CD14-positive monocyte (primary cell): ENCODE data around the gene SCNN1A. TPM values are rescaled to one million over a fixed set of nuclear protein-coding genes. Genes with fewer than 3 reads are reported as not detected.

Experiments
- DNase-seq, 3 donors: peaks; one replicate each; pipeline ENCODE4 v3.0.0-alpha.2; 2011 to 2022
- H2AFZ ChIP-seq: 2 replicates; pipeline ENCODE4 v1.6.0; 2012; ENCODE audit warnings: mild to moderate bottlenecking, low read depth, low read length, inconsistent platforms; ENCODE audit not compliant: insufficient read depth, poor library complexity, severe bottlenecking
- H3K27ac ChIP-seq, 2 donors: 1 replicate in 1 of 2; 2 replicates in 1 of 2; pipeline ENCODE4 v1.5.1; 2012 to 2013; ENCODE audit warnings: low read length in 2 of 2, control low read depth in 1 of 2, inconsistent platforms in 1 of 2, low read depth in 1 of 2, mild to moderate bottlenecking in 1 of 2
- H3K27me3 ChIP-seq, 2 donors: one replicate each; pipeline versions ENCODE4 v1.6.0 to v1.6.1; 2011 to 2013; ENCODE audit warnings: low read length in 2 of 2; ENCODE audit not compliant: control insufficient read depth in 2 of 2, insufficient read depth in 2 of 2
- H3K36me3 ChIP-seq, 2 donors: replicated peaks in 1 of 2; 1 replicate in 1 of 2; 2 replicates in 1 of 2; pipeline versions ENCODE4 v1.5.1 to v1.6.1; 2012 to 2013; ENCODE audit warnings: low read length in 2 of 2, control low read depth in 1 of 2, inconsistent platforms in 1 of 2, mild to moderate bottlenecking in 1 of 2; ENCODE audit not compliant: insufficient read depth in 2 of 2, control insufficient read depth in 1 of 2
- H3K4me1 ChIP-seq, 2 donors: 1 replicate in 1 of 2; 2 replicates in 1 of 2; pipeline versions ENCODE4 v1.5.1 to v1.6.1; 2012 to 2013; ENCODE audit warnings: low read length in 2 of 2, control low read depth in 1 of 2, inconsistent platforms in 1 of 2, mild to moderate bottlenecking in 1 of 2, moderate library complexity in 1 of 2; ENCODE audit not compliant: insufficient read depth in 2 of 2, control insufficient read depth in 1 of 2
- H3K4me2 ChIP-seq: replicated peaks from 2 replicates; pipeline ENCODE3; 2012; ENCODE audit warnings: low read length, moderate library complexity, mild to moderate bottlenecking; ENCODE audit not compliant: poor library complexity, severe bottlenecking; ENCODE audit errors: extremely low read depth
- H3K4me3 ChIP-seq, 3 experiments: fragments of 200-600 bp in 1 of 3; sonication (generic) in 1 of 3; replicated peaks in 1 of 3; 1 replicate in 2 of 3; 2 replicates in 1 of 3; pipeline ENCODE4 v1.5.1; 2011 to 2013; ENCODE audit warnings: low read length in 3 of 3, mild to moderate bottlenecking in 3 of 3, control low read depth in 2 of 3, low read depth in 2 of 3, inconsistent platforms in 1 of 3, moderate library complexity in 1 of 3
- H3K79me2 ChIP-seq: 2 replicates; pipeline ENCODE4 v1.6.0; 2012; ENCODE audit warnings: mild to moderate bottlenecking, control low read depth, inconsistent platforms, low read length, moderate library complexity; ENCODE audit not compliant: insufficient read depth
- H3K9ac ChIP-seq: 2 replicates; pipeline ENCODE4 v1.6.0; 2017; ENCODE audit warnings: low read length, mild to moderate bottlenecking; ENCODE audit not compliant: insufficient read depth, poor library complexity, severe bottlenecking
- H3K9me3 ChIP-seq, 2 donors: replicated peaks in 1 of 2; 1 replicate in 1 of 2; 2 replicates in 1 of 2; pipeline versions ENCODE4 v1.5.1 to v1.6.1; 2012 to 2013; ENCODE audit warnings: low read length in 2 of 2, control low read depth in 1 of 2; ENCODE audit not compliant: control insufficient read depth in 1 of 2, insufficient read depth in 1 of 2
- H4K20me1 ChIP-seq: 2 replicates; pipeline ENCODE4 v1.6.0; 2012; ENCODE audit warnings: mild to moderate bottlenecking, low read length, control low read depth, moderate library complexity; ENCODE audit not compliant: insufficient read depth
- H3K27ac Mint-ChIP-seq, 7 donors: one replicate each; pipeline ENCODE4 v1.8.0; 2020; ENCODE audit warnings: mild to moderate bottlenecking in 7 of 7, mixed read lengths in 7 of 7, moderate library complexity in 6 of 7, inconsistent platforms in 2 of 7
- H3K27me3 Mint-ChIP-seq, 3 donors: one replicate each; pipeline ENCODE4 v1.8.0; 2021 to 2022; ENCODE audit warnings: low read depth in 3 of 3, mild to moderate bottlenecking in 3 of 3, mixed read lengths in 3 of 3, moderate library complexity in 3 of 3, inconsistent platforms in 1 of 3
- H3K36me3 Mint-ChIP-seq, 2 donors: one replicate each; pipeline ENCODE4 v1.8.0; 2020; ENCODE audit warnings: mixed read lengths in 2 of 2, inconsistent platforms in 1 of 2, mild to moderate bottlenecking in 1 of 2
- H3K4me1 Mint-ChIP-seq: one replicate; pipeline ENCODE4 v1.8.0; 2020; ENCODE audit warnings: mild to moderate bottlenecking, mixed read lengths
- H3K4me3 Mint-ChIP-seq, 2 donors: one replicate each; pipeline ENCODE4 v1.8.0; 2020; ENCODE audit warnings: mild to moderate bottlenecking in 2 of 2, mixed read lengths in 2 of 2, moderate library complexity in 1 of 2
- H3K9me3 Mint-ChIP-seq, 7 donors: one replicate each; pipeline ENCODE4 v1.8.0; 2020 to 2022; ENCODE audit warnings: mixed read lengths in 7 of 7, mild to moderate bottlenecking in 6 of 7, moderate library complexity in 6 of 7, inconsistent platforms in 2 of 7
- WGBS: methylation state at CpG from one replicate; pipeline ENCODE4 v1.1.5; 2013; ENCODE audit warnings: missing lambda C conversion rate; ENCODE audit not compliant: insufficient coverage; 5-methylcytosine and 5-hydroxymethylcytosine counted together
- intact Hi-C, 2 donors: fragments of 100-400 bp; cut with micrococcal nuclease; formaldehyde crosslinking; loops; one replicate each; pipeline versions ENCODE4 v1.15.0 to v1.15.1; 2023
- polyA plus RNA-seq, 3 donors: library from polyadenylated mRNA; depleted of rRNA in 1 of 3; unstranded in 2 of 3; stranded (reverse) in 1 of 3; fragments of 300-500 nt in 2 of 3; fragments of >200 nt in 1 of 3; fragmentation: Illumina TruSeq in 2 of 3; gene quantifications; 1 replicate in 2 of 3; 2 replicates in 1 of 3; pipeline ENCODE4 v1.2.3, GENCODE V29; 2012 to 2021
- TF ChIP-seq, protein P1 (sequence below): fragments of 200-600 bp; IDR thresholded peaks from one replicate; pipeline ENCODE4 v1.8.0; 2022; ENCODE audit warnings: antibody characterized with exemption, mild to moderate bottlenecking

SCNN1A gene
- polyA plus RNA-seq, 3 donors = 0.11 to 0.68 (median 0.63) TPM

GRCh38 chr12:6323995-6324711 lies 51.2 kb downstream of the SCNN1A start:
- peaks cover 38 to 52% of the 10 kb centered on the region in 2 donors for H3K4me1 ChIP-seq
- H3K36me3 ChIP-seq = peaks cover 21 to 29% of the 10 kb centered on the region in 2 donors
- TF ChIP-seq, protein P1, sequence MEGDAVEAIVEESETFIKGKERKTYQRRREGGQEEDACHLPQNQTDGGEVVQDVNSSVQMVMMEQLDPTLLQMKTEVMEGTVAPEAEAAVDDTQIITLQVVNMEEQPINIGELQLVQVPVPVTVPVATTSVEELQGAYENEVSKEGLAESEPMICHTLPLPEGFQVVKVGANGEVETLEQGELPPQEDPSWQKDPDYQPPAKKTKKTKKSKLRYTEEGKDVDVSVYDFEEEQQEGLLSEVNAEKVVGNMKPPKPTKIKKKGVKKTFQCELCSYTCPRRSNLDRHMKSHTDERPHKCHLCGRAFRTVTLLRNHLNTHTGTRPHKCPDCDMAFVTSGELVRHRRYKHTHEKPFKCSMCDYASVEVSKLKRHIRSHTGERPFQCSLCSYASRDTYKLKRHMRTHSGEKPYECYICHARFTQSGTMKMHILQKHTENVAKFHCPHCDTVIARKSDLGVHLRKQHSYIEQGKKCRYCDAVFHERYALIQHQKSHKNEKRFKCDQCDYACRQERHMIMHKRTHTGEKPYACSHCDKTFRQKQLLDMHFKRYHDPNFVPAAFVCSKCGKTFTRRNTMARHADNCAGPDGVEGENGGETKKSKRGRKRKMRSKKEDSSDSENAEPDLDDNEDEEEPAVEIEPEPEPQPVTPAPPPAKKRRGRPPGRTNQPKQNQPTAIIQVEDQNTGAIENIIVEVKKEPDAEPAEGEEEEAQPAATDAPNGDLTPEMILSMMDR = no peak
- no peak overlapping the region for H3K9ac ChIP-seq
- peaks cover 11% of the 10 kb centered on the region for H3K79me2 ChIP-seq
- WGBS = no CpG with 5 or more reads among the region's 19 CpGs
- no peaks in the 10 kb centered on the region for H3K27me3 ChIP-seq
- peaks cover 48% of the 10 kb centered on the region for H3K4me1 Mint-ChIP-seq
- H3K4me3 ChIP-seq = peak overlapping the region in 1 of 3 experiments; percentile 41
- H4K20me1 ChIP-seq = peaks cover 75% of the 10 kb centered on the region
- H3K36me3 Mint-ChIP-seq = peaks cover 22 to 25% of the 10 kb centered on the region in 2 donors
- no peaks in the 10 kb centered on the region for H3K9me3 ChIP-seq
- peak overlapping the region; percentile 83 to 95 (median 87) for H3K27ac Mint-ChIP-seq
- no peak for DNase-seq
- peak overlapping the region; percentile 55 for H3K4me2 ChIP-seq
- H3K4me3 Mint-ChIP-seq = peak overlapping the region; percentile 72 to 82
- peaks cover 9 to 16% (median 14%) of the 10 kb centered on the region in 3 donors for H3K27me3 Mint-ChIP-seq
- H3K27ac ChIP-seq = peak overlapping the region; percentile 29 to 38
- intact Hi-C loops = loop anchor here (5.0 kb wide), 3 partner anchors 58 to 143 kb away; partner anchors contain the start of gene LTBR (in 1 of the 2)
- H2AFZ ChIP-seq = no peak overlapping the region
- no peaks in the 10 kb centered on the region for H3K9me3 Mint-ChIP-seq

DNA sequence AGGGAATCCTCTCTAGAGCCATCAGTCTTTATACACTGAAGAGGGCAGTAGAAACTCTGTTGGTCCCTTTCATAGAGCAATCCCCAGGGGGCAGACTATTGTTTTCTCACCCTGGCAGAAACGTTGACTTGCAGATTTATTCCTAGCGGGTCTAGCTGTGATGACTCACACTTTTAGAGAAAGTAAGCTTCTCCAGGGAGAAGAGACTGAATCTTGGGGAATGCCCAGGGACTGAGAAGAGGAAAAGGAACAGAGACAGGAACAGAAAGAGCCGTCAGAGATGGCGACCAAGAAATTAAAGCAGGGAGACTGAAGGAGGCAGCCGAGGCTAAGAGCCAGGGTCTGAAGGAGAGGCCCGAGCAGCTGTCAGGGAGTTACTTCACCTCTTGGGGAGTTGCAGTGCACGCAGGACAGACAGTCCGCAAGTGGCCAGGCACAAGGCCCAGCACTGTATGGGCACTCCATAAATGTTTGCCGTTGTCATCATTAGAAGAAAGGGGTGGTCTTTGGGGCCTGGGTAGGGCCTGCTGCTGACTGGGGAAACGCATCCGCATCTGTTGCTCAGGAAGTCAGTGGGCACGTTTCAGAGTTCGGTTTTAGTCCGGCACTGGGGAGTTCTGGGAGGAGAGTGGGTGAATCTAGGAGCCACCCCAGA lies 51.9 kb downstream of the SCNN1A start:
- peak overlapping the region in 1 of 3 experiments; percentile 41 for H3K4me3 ChIP-seq
- H3K27me3 ChIP-seq = peaks cover 0 to 4% of the 10 kb centered on the region in 2 donors
- Mint-ChIP-seq H3K36me3 (peaks cover 15 to 19% of the 10 kb centered on the region in 2 donors), H3K9me3 (no peaks in the 10 kb centered on the region), H3K4me3 (peak overlapping the region; percentile 72 to 82), H3K27ac (peak overlapping the region; percentile 81 to 95 (median 87)), H3K27me3 (peaks cover 14 to 22% (median 21%) of the 10 kb centered on the region in 3 donors), H3K4me1 (peaks cover 52% of the 10 kb centered on the region)
- DNase-seq = peak; percentile 66 to 95 (median 89)
- peaks cover 5% of the 10 kb centered on the region for H3K79me2 ChIP-seq
- peaks cover 68% of the 10 kb centered on the region for H4K20me1 ChIP-seq
- peak overlapping the region; percentile 55 for H3K4me2 ChIP-seq
- peaks cover 39 to 50% of the 10 kb centered on the region in 2 donors for H3K4me1 ChIP-seq
- no peak overlapping the region for H2AFZ ChIP-seq
- 0% methylated on average over 11 of the region's 14 CpGs for WGBS
- H3K9me3 ChIP-seq = no peaks in the 10 kb centered on the region
- TF ChIP-seq, protein P1 = peak; percentile 72
- no peak overlapping the region for H3K9ac ChIP-seq
- intact Hi-C loops = loop anchor here (5.0 kb wide), 3 partner anchors 59 to 144 kb away; partner anchors contain the start of gene LTBR (in 1 of the 2)
- peaks cover 14 to 22% of the 10 kb centered on the region in 2 donors for H3K36me3 ChIP-seq
- H3K27ac ChIP-seq = peak overlapping the region; percentile 17 to 38
